ENCODE results near the gene PTGES3L. TPM values are rescaled to one million over a fixed set of nuclear protein-coding genes. Genes with fewer than 3 reads are reported as not detected.

PTGES3L gene
- total and polyA plus RNA-seq, 2 of the 13 experiments (the other 11 are each of a cell fraction or from before 2014, with no cell fraction given): 1.2 to 2.9 TPM

DNA sequence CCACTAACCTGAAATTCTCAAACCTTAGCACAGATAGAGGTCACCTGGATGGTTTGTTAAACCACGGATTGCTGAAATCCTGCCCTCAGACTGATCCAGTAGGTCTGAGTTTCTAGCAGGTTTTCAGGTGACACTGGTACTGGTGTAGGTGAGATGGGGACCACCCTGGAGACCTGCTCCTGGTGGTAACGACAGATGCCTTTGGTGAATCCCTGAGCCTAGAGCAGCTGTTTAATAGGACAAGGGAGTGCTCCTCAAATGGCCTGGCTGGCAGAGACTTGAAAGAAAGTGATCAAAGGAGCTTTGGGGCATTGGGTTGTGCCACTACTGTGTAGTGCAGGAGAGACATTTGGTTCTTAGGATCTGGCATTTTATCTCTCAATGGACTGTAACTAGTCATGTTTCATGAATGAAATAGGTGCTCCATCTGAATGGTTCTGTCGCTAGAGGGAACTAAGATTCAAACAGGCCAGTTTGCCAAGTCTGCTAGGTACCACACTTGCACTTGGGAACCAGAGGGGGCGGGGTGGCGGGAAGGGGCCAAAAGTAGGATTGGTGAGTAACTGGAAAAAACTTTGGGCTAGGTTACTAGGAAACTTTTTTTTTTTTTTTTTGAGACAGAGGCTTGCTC is 23.8 kb upstream of the PTGES3L start (continued):
- TF ChIP-seq, protein P1, sequence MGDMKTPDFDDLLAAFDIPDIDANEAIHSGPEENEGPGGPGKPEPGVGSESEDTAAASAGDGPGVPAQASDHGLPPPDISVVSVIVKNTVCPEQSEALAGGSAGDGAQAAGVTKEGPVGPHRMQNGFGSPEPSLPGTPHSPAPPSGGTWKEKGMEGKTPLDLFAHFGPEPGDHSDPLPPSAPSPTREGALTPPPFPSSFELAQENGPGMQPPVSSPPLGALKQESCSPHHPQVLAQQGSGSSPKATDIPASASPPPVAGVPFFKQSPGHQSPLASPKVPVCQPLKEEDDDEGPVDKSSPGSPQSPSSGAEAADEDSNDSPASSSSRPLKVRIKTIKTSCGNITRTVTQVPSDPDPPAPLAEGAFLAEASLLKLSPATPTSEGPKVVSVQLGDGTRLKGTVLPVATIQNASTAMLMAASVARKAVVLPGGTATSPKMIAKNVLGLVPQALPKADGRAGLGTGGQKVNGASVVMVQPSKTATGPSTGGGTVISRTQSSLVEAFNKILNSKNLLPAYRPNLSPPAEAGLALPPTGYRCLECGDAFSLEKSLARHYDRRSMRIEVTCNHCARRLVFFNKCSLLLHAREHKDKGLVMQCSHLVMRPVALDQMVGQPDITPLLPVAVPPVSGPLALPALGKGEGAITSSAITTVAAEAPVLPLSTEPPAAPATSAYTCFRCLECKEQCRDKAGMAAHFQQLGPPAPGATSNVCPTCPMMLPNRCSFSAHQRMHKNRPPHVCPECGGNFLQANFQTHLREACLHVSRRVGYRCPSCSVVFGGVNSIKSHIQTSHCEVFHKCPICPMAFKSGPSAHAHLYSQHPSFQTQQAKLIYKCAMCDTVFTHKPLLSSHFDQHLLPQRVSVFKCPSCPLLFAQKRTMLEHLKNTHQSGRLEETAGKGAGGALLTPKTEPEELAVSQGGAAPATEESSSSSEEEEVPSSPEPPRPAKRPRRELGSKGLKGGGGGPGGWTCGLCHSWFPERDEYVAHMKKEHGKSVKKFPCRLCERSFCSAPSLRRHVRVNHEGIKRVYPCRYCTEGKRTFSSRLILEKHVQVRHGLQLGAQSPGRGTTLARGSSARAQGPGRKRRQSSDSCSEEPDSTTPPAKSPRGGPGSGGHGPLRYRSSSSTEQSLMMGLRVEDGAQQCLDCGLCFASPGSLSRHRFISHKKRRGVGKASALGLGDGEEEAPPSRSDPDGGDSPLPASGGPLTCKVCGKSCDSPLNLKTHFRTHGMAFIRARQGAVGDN (CRISPR knock-in tag; IDR thresholded peaks at IDR 0.05): 0 out of 2 replicates have a peak, but pooled peaks have one; percentile 9
- 0 out of 2 replicates have a peak, but pooled peaks have one; percentile 57 for TF ChIP-seq PAF1 (CRISPR knock-in tag; IDR thresholded peaks at IDR 0.05)
- TF ChIP-seq, protein P2, sequence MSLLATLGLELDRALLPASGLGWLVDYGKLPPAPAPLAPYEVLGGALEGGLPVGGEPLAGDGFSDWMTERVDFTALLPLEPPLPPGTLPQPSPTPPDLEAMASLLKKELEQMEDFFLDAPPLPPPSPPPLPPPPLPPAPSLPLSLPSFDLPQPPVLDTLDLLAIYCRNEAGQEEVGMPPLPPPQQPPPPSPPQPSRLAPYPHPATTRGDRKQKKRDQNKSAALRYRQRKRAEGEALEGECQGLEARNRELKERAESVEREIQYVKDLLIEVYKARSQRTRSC (CRISPR knock-in tag; IDR thresholded peaks at IDR 0.05; ENCODE audit: low read depth): no peak
- no peak for TF ChIP-seq ZNF772 (CRISPR knock-in tag; IDR thresholded peaks at IDR 0.05)
- no peak for TF ChIP-seq CENPX (CRISPR knock-in tag; IDR thresholded peaks at IDR 0.05)
- peak in 1 of 2 experiments; percentile 45; a peak in 2 of 4 replicates for TF ChIP-seq POLR2A (IDR thresholded peaks at IDR 0.05; ENCODE audit: insufficient read depth in 1 of 2, low read depth in 2 of 2, low read length in 2 of 2)
- peak; percentile 50; the same call in 1 of the 2 replicates for TF ChIP-seq RBFOX2 (IDR thresholded peaks at IDR 0.05; ENCODE audit: low read depth, low read length)
- TF ChIP-seq, protein P3, sequence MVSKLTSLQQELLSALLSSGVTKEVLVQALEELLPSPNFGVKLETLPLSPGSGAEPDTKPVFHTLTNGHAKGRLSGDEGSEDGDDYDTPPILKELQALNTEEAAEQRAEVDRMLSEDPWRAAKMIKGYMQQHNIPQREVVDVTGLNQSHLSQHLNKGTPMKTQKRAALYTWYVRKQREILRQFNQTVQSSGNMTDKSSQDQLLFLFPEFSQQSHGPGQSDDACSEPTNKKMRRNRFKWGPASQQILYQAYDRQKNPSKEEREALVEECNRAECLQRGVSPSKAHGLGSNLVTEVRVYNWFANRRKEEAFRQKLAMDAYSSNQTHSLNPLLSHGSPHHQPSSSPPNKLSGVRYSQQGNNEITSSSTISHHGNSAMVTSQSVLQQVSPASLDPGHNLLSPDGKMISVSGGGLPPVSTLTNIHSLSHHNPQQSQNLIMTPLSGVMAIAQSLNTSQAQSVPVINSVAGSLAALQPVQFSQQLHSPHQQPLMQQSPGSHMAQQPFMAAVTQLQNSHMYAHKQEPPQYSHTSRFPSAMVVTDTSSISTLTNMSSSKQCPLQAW (CRISPR knock-in tag; IDR thresholded peaks at IDR 0.05): no peak
- TF ChIP-seq, protein P4, sequence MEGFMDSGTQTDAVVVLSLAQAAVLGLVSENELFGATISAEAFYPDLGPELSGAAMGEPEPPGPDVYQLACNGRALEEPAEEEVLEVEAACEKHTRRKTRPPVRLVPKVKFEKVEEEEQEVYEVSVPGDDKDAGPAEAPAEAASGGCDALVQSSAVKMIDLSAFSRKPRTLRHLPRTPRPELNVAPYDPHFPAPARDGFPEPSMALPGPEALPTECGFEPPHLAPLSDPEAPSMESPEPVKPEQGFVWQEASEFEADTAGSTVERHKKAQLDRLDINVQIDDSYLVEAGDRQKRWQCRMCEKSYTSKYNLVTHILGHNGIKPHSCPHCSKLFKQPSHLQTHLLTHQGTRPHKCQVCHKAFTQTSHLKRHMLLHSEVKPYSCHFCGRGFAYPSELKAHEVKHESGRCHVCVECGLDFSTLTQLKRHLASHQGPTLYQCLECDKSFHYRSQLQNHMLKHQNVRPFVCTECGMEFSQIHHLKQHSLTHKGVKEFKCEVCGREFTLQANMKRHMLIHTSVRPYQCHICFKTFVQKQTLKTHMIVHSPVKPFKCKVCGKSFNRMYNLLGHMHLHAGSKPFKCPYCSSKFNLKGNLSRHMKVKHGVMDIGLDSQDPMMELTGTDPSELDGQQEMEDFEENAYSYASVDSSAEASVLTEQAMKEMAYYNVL (CRISPR knock-in tag; IDR thresholded peaks at IDR 0.05; ENCODE audit: borderline replicate concordance): no peak
- no peak for TF ChIP-seq DMAP1 (CRISPR knock-in tag; IDR thresholded peaks at IDR 0.05)
- TF ChIP-seq JUN (CRISPR knock-in tag; IDR thresholded peaks at IDR 0.05): no peak
- no peak for TF ChIP-seq SMC3 (IDR thresholded peaks at IDR 0.05; ENCODE audit: low read length)
- TF ChIP-seq RBM22 (optimal IDR thresholded peaks at IDR 0.05; ENCODE audit: low read length): peak; percentile 88
- no peak for TF ChIP-seq MAFK (conservative IDR thresholded peaks at IDR 0.05 in 1 of 2, IDR thresholded peaks at IDR 0.05 in 1 of 2; ENCODE audit: low read length in 2 of 2)
- 0 out of 2 replicates have a peak, but pooled peaks have one; percentile 9 for TF ChIP-seq SOX5 (CRISPR knock-in tag; IDR thresholded peaks at IDR 0.05; ENCODE audit: borderline replicate concordance)
- TF ChIP-seq, protein P5, sequence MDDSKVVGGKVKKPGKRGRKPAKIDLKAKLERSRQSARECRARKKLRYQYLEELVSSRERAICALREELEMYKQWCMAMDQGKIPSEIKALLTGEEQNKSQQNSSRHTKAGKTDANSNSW (CRISPR knock-in tag; IDR thresholded peaks at IDR 0.05; ENCODE audit: borderline replicate concordance): no peak
- TF ChIP-seq, protein P6, sequence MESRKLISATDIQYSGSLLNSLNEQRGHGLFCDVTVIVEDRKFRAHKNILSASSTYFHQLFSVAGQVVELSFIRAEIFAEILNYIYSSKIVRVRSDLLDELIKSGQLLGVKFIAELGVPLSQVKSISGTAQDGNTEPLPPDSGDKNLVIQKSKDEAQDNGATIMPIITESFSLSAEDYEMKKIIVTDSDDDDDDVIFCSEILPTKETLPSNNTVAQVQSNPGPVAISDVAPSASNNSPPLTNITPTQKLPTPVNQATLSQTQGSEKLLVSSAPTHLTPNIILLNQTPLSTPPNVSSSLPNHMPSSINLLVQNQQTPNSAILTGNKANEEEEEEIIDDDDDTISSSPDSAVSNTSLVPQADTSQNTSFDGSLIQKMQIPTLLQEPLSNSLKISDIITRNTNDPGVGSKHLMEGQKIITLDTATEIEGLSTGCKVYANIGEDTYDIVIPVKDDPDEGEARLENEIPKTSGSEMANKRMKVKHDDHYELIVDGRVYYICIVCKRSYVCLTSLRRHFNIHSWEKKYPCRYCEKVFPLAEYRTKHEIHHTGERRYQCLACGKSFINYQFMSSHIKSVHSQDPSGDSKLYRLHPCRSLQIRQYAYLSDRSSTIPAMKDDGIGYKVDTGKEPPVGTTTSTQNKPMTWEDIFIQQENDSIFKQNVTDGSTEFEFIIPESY (CRISPR knock-in tag; IDR thresholded peaks at IDR 0.05): peak; percentile 89

Measured in HepG2 (cell line).